RWPE1 (cell line): Measurements from ENCODE around the gene POP7.

ENCODE experiments used
- CTCF ChIA-PET: fragments of 350-600 bp; sonication (Branson Sonifier 250); formaldehyde crosslinking; extraction: SDS; loops from one replicate; lab custom pipeline; 2021; lab: Yijun Ruan, JAX
- POLR2A ChIA-PET: fragments of 400-600 bp; formaldehyde crosslinking; extraction: SDS; loops from one replicate; lab custom pipeline; 2020; ENCODE audit warnings: antibody characterized with exemption; ENCODE audit not compliant: low non-redundant PET; lab: Yijun Ruan, JAX
- DNase-seq: peaks from one replicate; pipeline ENCODE4 v3.0.0; 2012; ENCODE audit warnings: low spot score
- H3K27ac ChIP-seq: fragments of 450-650 bp; 2 replicates; pipeline ENCODE4 v1.5.1; 2017
- CTCF ChIP-seq: fragments of 450-650 bp; conservative IDR thresholded peaks from 2 replicates; pipeline ENCODE4 v1.5.1; 2017; ENCODE audit warnings: low read depth, mild to moderate bottlenecking

The POP7 gene

DNA sequence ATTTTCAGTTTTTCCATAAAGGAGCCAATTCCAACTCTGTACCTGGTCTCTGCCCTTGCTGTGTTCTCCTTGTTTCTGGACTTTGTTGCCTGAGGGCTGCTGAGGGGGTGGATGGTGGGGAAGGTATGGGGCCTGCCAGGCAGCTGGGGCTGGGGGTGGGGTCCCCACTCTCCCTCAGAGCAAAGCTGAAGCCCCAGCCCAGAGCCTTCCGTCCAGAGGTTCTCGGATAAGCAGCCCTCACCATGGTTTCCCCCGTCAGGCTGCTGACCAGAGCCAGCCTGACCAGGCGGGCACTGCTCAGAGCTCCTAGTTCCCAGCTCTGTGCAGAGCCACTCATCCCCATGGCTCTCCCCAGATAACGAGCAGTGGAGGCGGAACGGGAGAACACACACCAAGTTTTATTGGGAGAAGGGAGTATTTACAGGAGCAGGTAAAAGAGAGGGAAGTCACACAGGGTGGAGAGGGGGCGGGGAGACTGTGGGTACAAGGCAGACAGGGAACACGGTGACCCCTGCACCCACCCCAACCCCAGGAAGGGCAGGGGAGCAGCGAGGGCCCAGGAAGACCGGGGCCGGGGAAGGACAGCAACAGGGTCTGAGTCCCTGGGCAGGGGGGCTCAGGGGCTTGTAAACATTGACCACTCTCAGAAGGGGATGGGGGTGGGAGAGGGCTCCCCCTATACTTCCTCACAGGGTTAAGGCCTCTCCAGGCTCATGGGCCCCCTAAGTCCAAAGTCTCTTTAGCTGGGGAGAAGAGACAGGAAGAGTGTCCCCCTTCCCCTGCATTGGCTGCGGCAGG lies 26.6 kb upstream of the POP7 start:
- no peak for DNase-seq
- ChIA-PET POLR2A (interaction anchor here (0.5 to 1.1 kb wide), 2 partner anchors 8 to 210 kb away, joined by 3 read pairs; partner anchors contain the start of gene UFSP1), CTCF (interaction anchor here (0.6 to 1.0 kb wide), 2 partner anchors 15 to 26 kb away, joined by 4 to 7 read pairs; no protein-coding TSS in a partner anchor)
- TF ChIP-seq CTCF = no peak
- H3K27ac ChIP-seq = peak overlapping the region; percentile 92

DNA sequence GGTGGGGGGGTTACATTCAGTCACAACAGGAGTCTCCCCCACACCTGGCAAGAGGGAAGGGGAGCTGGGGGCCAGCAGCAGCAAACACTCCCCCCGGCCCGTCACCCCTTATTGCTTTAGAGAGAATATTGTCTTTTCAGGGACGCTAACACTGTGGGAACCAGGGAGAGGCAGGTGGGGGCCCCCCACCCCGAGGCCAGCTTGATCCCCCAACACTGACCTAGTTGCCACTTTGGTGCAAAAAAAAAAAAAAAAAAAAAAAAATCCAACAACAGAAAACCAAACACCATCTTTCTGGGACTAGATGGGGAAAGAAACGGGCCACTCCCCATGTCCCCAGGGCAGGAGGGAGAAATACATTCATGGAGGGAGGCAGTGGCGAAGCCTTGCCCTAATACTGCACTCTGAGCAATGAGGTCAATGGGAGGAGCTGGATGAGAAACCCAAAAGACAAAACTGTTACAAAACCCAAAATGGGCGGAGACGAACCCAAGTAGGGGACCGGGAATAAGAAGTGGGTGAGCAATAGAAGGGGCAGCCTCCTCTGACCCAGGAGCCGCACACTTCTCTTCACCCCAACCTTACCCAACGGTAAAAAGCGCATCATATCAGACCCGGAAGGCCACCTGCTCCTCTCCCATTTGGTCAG lies 25.9 kb upstream of the POP7 start:
- TF ChIP-seq CTCF = no peak
- peak; percentile 75 for DNase-seq
- POLR2A ChIA-PET = interaction anchor here (0.5 kb wide), 1 partner anchor 8 kb away, joined by 3 read pairs; no protein-coding TSS in a partner anchor
- H3K27ac ChIP-seq = peak overlapping the region; percentile 92
- CTCF ChIA-PET = interaction anchor here (0.6 to 1.4 kb wide), 8 partner anchors 7 to 219 kb away, joined by 3 to 7 read pairs (median 4); no protein-coding TSS in a partner anchor

- H3K27ac ChIP-seq = peak overlapping the region; percentile 92
- no peak for TF ChIP-seq CTCF
- no peak for DNase-seq
- ChIA-PET CTCF (interaction anchor here (0.6 to 1.4 kb wide), 6 partner anchors 8 to 220 kb away, joined by 3 to 7 read pairs (median 4); no protein-coding TSS in a partner anchor), POLR2A (no interaction called here)
Measured at GRCh38 chr7:100680576-100681271, 25.2 kb upstream of the POP7 start.

DNA sequence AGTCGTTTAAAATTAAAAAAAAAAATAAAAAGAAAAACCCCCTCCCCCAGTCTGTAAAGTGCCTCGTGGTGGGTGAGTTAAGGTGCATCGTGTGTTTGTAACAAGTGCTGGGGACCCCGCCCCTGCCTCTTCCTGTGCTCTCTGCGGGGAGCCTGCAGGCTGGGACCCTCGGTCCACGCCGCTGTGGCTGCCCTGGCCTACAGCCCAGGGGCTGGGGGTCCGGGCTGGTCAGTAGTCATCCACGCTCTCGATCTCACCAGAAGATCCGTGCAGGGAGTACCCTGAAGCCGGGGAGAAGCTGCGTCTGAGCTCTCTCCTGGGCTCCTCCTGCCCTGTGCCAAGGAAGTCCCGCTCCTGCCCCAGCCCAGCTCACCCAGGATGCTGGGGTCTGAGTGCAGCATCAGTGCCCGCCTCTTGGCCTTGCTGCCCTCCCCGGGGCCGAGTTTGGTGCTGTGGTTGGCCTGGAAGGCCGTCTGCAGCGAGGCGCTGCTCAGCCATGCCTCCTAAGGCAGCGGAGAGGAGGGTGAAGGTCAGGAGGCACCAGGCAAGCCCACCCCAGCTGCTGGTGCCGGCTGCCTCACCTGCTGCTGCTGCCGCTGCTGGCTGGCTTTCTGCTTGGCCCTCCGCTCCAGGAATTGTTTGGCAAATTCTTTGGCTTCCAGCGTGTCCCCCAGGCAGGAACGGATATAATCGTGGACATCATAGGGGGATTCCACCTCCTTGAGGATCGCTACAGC lies 24.3 kb upstream of the POP7 start:
- POLR2A ChIA-PET = no interaction called here
- peak overlapping the region; percentile 92 for H3K27ac ChIP-seq
- CTCF ChIA-PET = interaction anchor here (0.6 to 1.4 kb wide), 4 partner anchors 10 to 259 kb away, joined by 3 to 5 read pairs (median 4); no protein-coding TSS in a partner anchor

GRCh38 chr7:100682228-100682741 lies 23.6 kb upstream of the POP7 start:
- ChIA-PET POLR2A (no interaction called here), CTCF (interaction anchor here (0.6 to 1.8 kb wide), 5 partner anchors 9 to 260 kb away, joined by 3 to 10 read pairs (median 4); partner anchors contain the start of gene SLC12A9)
- peak overlapping the region; percentile 92 for H3K27ac ChIP-seq
- DNase-seq = no peak
- TF ChIP-seq CTCF = no peak

More for the DNA sequence above, 24.3 kb upstream of the POP7 start:
- TF ChIP-seq CTCF = no peak
- DNase-seq = no peak
